ENCODE data around the gene RIPOR2.

The RIPOR2 gene

GRCh38 chr6:24799541-24799915 lies 136.2 kb downstream of the RIPOR2 start:
- DNase-seq (ENCODE audit: low read depth) = peak; percentile 27
- no peak overlapping the region for H3K4me3 ChIP-seq (ENCODE audit: low read length)
- no peak for TF ChIP-seq CTCF (IDR thresholded peaks at IDR 0.05; ENCODE audit: insufficient read depth, low read depth, low read length, missing control alignments)

GRCh38 chr6:24798740-24799540 lies 136.8 kb downstream of the RIPOR2 start, which contains the start of gene ARMH2:
Gene ARMH2 (minus strand): TSS chr6:24798917. CDS start chr6:24798857, 60 bp downstream.
- no peak for TF ChIP-seq CTCF (IDR thresholded peaks at IDR 0.05; ENCODE audit: insufficient read depth, low read depth, low read length, missing control alignments)
- no peak within 1 kb of the TSS for H3K4me3 ChIP-seq (ENCODE audit: low read length)
- DNase-seq (ENCODE audit: low read depth) = no peak

- no peak for DNase-seq (ENCODE audit: low read depth)
- H3K4me3 ChIP-seq (ENCODE audit: low read length) = no peak overlapping the region
- no peak for TF ChIP-seq CTCF (IDR thresholded peaks at IDR 0.05; ENCODE audit: insufficient read depth, low read depth, low read length, missing control alignments)
Measured at GRCh38 chr6:24797596-24798216, 138.1 kb downstream of the RIPOR2 start.

GRCh38 chr6:24796616-24797290 lies 139.0 kb downstream of the RIPOR2 start:
- TF ChIP-seq CTCF (IDR thresholded peaks at IDR 0.05; ENCODE audit: insufficient read depth, low read depth, low read length, missing control alignments) = no peak
- no peak for DNase-seq (ENCODE audit: low read depth)
- H3K4me3 ChIP-seq (ENCODE audit: low read length) = no peak overlapping the region

- H3K4me3 ChIP-seq (ENCODE audit: low read length) = no peak overlapping the region
- no peak for TF ChIP-seq CTCF (IDR thresholded peaks at IDR 0.05; ENCODE audit: insufficient read depth, low read depth, low read length, missing control alignments)
- no peak for DNase-seq (ENCODE audit: low read depth)
Measured at GRCh38 chr6:24795106-24795505, 140.7 kb downstream of the RIPOR2 start.

GRCh38 chr6:24788031-24788665 lies 147.6 kb downstream of the RIPOR2 start:
- no peak overlapping the region for H3K4me3 ChIP-seq (ENCODE audit: low read length)
- DNase-seq (ENCODE audit: low read depth) = peak; percentile 23
- no peak for TF ChIP-seq CTCF (IDR thresholded peaks at IDR 0.05; ENCODE audit: insufficient read depth, low read depth, low read length, missing control alignments)
